Mesenchymal stem cell (in vitro differentiated cells and primary cell): ENCODE measurements around the gene ACSF3.

Source experiments
- DNase-seq: peaks from one replicate; pipeline ENCODE4 v3.0.0-alpha.2; 2013
- H2AFZ ChIP-seq: one replicate; pipeline ENCODE4 v1.6.1; 2013; ENCODE audit warnings: low read depth, mild to moderate bottlenecking, control low read depth, inconsistent platforms, low read length, moderate library complexity
- H2AK5ac ChIP-seq: 2 replicates; pipeline ENCODE4 v1.6.1; 2013; ENCODE audit warnings: low read length, moderate library complexity, mild to moderate bottlenecking, inconsistent platforms; ENCODE audit not compliant: severe bottlenecking
- H2BK120ac ChIP-seq: one replicate; pipeline ENCODE4 v1.6.1; 2013; ENCODE audit warnings: low read depth, mild to moderate bottlenecking, inconsistent platforms, low read length, moderate library complexity
- H2BK12ac ChIP-seq, 2 experiments: one replicate each; pipeline ENCODE4 v1.6.1; 2013; ENCODE audit warnings: inconsistent platforms in 2 of 2, low read length in 2 of 2, mild to moderate bottlenecking in 2 of 2, moderate library complexity in 2 of 2, control low read depth in 1 of 2
- H2BK15ac ChIP-seq: one replicate; pipeline ENCODE4 v1.6.1; 2013; ENCODE audit warnings: mild to moderate bottlenecking, low read depth, inconsistent platforms; ENCODE audit not compliant: poor library complexity, severe bottlenecking
- H2BK5ac ChIP-seq: 2 replicates; pipeline ENCODE4 v1.6.1; 2013; ENCODE audit warnings: low read depth, mild to moderate bottlenecking, low read length, control low read depth, inconsistent platforms; ENCODE audit not compliant: poor library complexity, severe bottlenecking
- H3K14ac ChIP-seq, 2 experiments: one replicate each; pipeline ENCODE4 v1.6.1; 2013; ENCODE audit warnings: inconsistent platforms in 2 of 2, low read length in 2 of 2, control low read depth in 1 of 2, mild to moderate bottlenecking in 1 of 2, moderate library complexity in 1 of 2
- H3K18ac ChIP-seq, 2 experiments: one replicate each; pipeline ENCODE4 v1.6.1; 2013; ENCODE audit warnings: inconsistent platforms in 2 of 2, low read length in 2 of 2, control low read depth in 1 of 2, low read depth in 1 of 2, mild to moderate bottlenecking in 1 of 2
- H3K23ac ChIP-seq, 2 experiments: one replicate each; pipeline ENCODE4 v1.6.1; 2013; ENCODE audit warnings: inconsistent platforms in 2 of 2, low read length in 2 of 2, mild to moderate bottlenecking in 2 of 2, moderate library complexity in 2 of 2, control low read depth in 1 of 2
- H3K27ac ChIP-seq: 2 replicates; pipeline ENCODE4 v1.5.1; 2013; ENCODE audit warnings: mild to moderate bottlenecking, moderate library complexity, low read length, control low read depth, inconsistent platforms; ENCODE audit not compliant: poor library complexity, severe bottlenecking
- H3K27me3 ChIP-seq, 2 experiments: 2 replicates each; pipeline versions ENCODE4 v1.6.1 to v1.7.0; 2013; ENCODE audit warnings: low read length in 2 of 2, mild to moderate bottlenecking in 2 of 2, moderate library complexity in 2 of 2, control low read depth in 1 of 2, inconsistent platforms in 1 of 2; ENCODE audit not compliant: control insufficient read depth in 1 of 2, insufficient read depth in 1 of 2
- H3K36me3 ChIP-seq, 2 experiments: 2 replicates each; pipeline versions ENCODE4 v1.6.1 to v1.7.0; 2013; ENCODE audit warnings: low read length in 2 of 2, control low read depth in 1 of 2, inconsistent platforms in 1 of 2, low read depth in 1 of 2, mild to moderate bottlenecking in 1 of 2; ENCODE audit not compliant: insufficient read depth in 2 of 2, control insufficient read depth in 1 of 2
- H3K4ac ChIP-seq, 2 experiments: one replicate each; pipeline ENCODE4 v1.6.1; 2013; ENCODE audit warnings: inconsistent platforms in 2 of 2, low read length in 2 of 2, mild to moderate bottlenecking in 2 of 2, moderate library complexity in 2 of 2, control low read depth in 1 of 2, low read depth in 1 of 2
- H3K4me1 ChIP-seq: 2 replicates; pipeline ENCODE4 v1.6.1; 2013; ENCODE audit warnings: low read depth, low read length, control low read depth; ENCODE audit not compliant: control insufficient read depth, insufficient read depth
- H3K4me2 ChIP-seq: 2 replicates; pipeline ENCODE4 v1.6.1; 2013; ENCODE audit warnings: low read length, mild to moderate bottlenecking, inconsistent platforms; ENCODE audit not compliant: poor library complexity, severe bottlenecking
- H3K4me3 ChIP-seq, 2 experiments: 2 replicates each; pipeline versions ENCODE4 v1.5.1 to v1.7.0; 2013; ENCODE audit warnings: low read length in 2 of 2, mild to moderate bottlenecking in 2 of 2, control low read depth in 1 of 2, low read depth in 1 of 2; ENCODE audit not compliant: insufficient read depth in 1 of 2
- H3K79me1 ChIP-seq: replicated peaks from 2 replicates; pipeline ENCODE4 v1.6.1; 2013; ENCODE audit warnings: mild to moderate bottlenecking, control low read depth, low read length, inconsistent platforms; ENCODE audit not compliant: poor library complexity, severe bottlenecking
- H3K9ac ChIP-seq: 2 replicates; pipeline ENCODE4 v1.7.0; 2013; ENCODE audit warnings: mild to moderate bottlenecking, low read length, moderate library complexity
- H3K9me3 ChIP-seq: 2 replicates; pipeline ENCODE4 v1.7.0; 2013; ENCODE audit warnings: mild to moderate bottlenecking, low read length; ENCODE audit not compliant: control insufficient read depth
- H4K8ac ChIP-seq: one replicate; pipeline ENCODE4 v1.6.1; 2013; ENCODE audit warnings: inconsistent platforms, mild to moderate bottlenecking, low read length, moderate library complexity
- H4K91ac ChIP-seq: one replicate; pipeline ENCODE4 v1.6.1; 2013; ENCODE audit warnings: mild to moderate bottlenecking, low read length, inconsistent platforms
- WGBS: methylation state at CpG from one replicate; pipeline ENCODE4 v1.1.7; 2013; ENCODE audit warnings: mixed read lengths; 5-methylcytosine and 5-hydroxymethylcytosine counted together

ACSF3 gene

DNA sequence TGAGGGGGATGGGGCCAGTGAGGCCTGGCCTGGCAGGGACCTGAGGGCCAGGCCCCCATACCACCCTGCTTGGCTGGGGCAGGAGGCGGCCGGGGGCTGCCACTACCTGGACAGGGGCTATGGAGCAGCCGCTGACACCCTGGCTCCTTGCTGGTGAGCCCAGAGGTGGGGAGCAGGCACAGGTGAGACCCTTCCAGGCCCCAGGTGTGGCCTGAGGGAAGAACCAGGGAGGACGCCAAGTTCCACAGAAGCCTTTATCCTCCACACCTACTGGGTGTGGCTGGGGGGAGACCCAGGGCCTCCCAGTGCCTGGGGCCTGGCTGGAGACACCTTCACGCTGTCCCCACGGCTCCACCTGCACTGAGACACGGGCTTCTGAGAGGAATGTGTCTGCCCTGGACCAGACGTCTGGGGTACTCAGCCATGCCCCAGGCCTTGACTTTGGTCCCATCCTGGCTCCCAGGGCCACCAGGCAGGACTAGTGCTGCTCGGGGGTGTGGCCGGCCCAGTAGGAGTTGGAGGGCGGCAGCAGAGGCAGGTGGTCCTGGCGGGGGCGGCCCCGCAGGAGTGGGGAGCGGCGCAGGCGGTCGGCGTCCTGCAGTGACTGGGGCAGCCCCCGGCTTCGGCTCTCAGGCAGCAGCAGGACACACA is 102.0 kb downstream of the ACSF3 start:
- Histone ChIP-seq H3K27ac (no peak overlapping the region), H2BK15ac (no peak overlapping the region), H3K27me3 (peaks cover 29 to 64% of the 10 kb centered on the region in 2 experiments), H2BK12ac (no peak overlapping the region), H3K36me3 (peaks cover 0 to 7% of the 10 kb centered on the region in 2 experiments), H3K9ac (no peak overlapping the region), H4K8ac (no peak overlapping the region), H2BK120ac (no peak overlapping the region), H3K14ac (no peak overlapping the region), H3K4ac (no peak overlapping the region), H2AFZ (no peak overlapping the region), H3K4me1 (peaks cover 16% of the 10 kb centered on the region), H3K18ac (no peak overlapping the region), H2AK5ac (no peak overlapping the region), H3K23ac (no peak overlapping the region), H3K4me3 (no peak overlapping the region), H3K79me1 (no peaks in the 10 kb centered on the region), H2BK5ac (no peak overlapping the region), H4K91ac (no peak overlapping the region), H3K4me2 (no peak overlapping the region), H3K9me3 (no peaks in the 10 kb centered on the region)
- WGBS, result 89% methylated on average over 21 of the region's 21 CpGs
- no peak for DNase-seq

DNA sequence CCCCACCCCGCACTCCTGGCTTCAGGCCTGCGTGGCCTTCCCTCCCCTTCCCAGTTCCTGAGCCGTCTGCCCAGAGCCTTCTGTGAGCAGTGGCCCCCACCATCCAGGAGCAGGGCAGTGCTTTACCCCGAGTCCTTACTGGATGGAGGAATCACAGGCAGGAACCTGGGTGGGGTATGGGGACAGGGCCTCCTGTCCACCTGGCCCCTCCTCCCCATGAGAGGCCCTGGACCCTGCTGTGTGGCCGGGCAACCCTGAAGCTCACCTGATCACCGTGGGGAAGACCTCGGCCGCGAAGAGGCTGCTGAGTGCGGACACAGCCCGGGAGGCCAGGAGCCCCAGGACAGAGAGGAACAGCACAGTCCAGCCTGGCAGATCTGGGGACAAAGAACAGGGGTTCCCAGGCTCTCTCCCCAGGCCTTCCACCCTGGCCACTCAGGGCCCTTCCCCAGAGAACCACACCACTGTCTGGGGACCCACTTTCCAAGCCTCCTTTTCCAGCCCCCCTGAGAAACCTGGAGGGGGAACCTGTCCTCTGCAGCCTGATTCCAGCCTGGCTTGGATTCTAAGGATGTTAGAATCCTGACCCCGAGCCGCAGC is 103.5 kb downstream of the ACSF3 start:
- WGBS, result 89% methylated on average over 13 of the region's 13 CpGs
- Histone ChIP-seq H3K27ac (no peak overlapping the region), H2BK120ac (no peak overlapping the region), H3K14ac (no peak overlapping the region), H3K23ac (no peak overlapping the region), H3K18ac (no peak overlapping the region), H2AK5ac (no peak overlapping the region), H2BK12ac (no peak overlapping the region), H4K8ac (no peak overlapping the region), H3K79me1 (no peaks in the 10 kb centered on the region), H3K4ac (no peak overlapping the region), H3K27me3 (peaks cover 32 to 59% of the 10 kb centered on the region in 2 experiments), H3K4me2 (no peak overlapping the region), H2BK5ac (no peak overlapping the region), H3K36me3 (peaks cover 0 to 7% of the 10 kb centered on the region in 2 experiments), H3K9ac (no peak overlapping the region), H3K4me3 (no peak overlapping the region), H4K91ac (no peak overlapping the region), H2BK15ac (no peak overlapping the region), H2AFZ (no peak overlapping the region), H3K9me3 (no peaks in the 10 kb centered on the region), H3K4me1 (peaks cover 19% of the 10 kb centered on the region)
- no peak for DNase-seq

- no peak overlapping the region for H4K8ac ChIP-seq
- H3K4me1 ChIP-seq, result peaks cover 17% of the 10 kb centered on the region
- H3K9me3 ChIP-seq, result peaks cover 3% of the 10 kb centered on the region
- no peak overlapping the region for H3K4me2 ChIP-seq
- no peak overlapping the region for H2BK5ac ChIP-seq
- peak overlapping the region in 1 of 2 experiments; percentile 6 for H2BK12ac ChIP-seq
- H3K36me3 ChIP-seq, result peaks cover 0 to 7% of the 10 kb centered on the region in 2 experiments
- H3K9ac ChIP-seq, result no peak overlapping the region
- H2AK5ac ChIP-seq, result no peak overlapping the region
- H3K4ac ChIP-seq, result no peak overlapping the region
- no peak overlapping the region for H3K18ac ChIP-seq
- no peak overlapping the region for H3K14ac ChIP-seq
- peaks cover 39 to 65% of the 10 kb centered on the region in 2 experiments for H3K27me3 ChIP-seq
- no peak overlapping the region for H2AFZ ChIP-seq
- peak overlapping the region in 1 of 2 experiments; percentile 26 for H3K4me3 ChIP-seq
- WGBS, result 91% methylated on average over 26 of the region's 26 CpGs
- no peak overlapping the region for H2BK120ac ChIP-seq
- H3K23ac ChIP-seq, result no peak overlapping the region
- peak overlapping the region; percentile 60 for H4K91ac ChIP-seq
- no peak overlapping the region for H2BK15ac ChIP-seq
- H3K79me1 ChIP-seq, result no peaks in the 10 kb centered on the region
- no peak for DNase-seq
- H3K27ac ChIP-seq, result no peak overlapping the region
Observed at GRCh38 chr16:89197633-89198416, 104.2 kb downstream of the ACSF3 start.
